ENCODE measurements around the gene PTGFRN.
"Not testable (repeated sequence)": the region's sequence is repeated elsewhere in the genome, so short reads cannot be mapped to it uniquely, and the experiment has no call there.

PTGFRN gene

DNA sequence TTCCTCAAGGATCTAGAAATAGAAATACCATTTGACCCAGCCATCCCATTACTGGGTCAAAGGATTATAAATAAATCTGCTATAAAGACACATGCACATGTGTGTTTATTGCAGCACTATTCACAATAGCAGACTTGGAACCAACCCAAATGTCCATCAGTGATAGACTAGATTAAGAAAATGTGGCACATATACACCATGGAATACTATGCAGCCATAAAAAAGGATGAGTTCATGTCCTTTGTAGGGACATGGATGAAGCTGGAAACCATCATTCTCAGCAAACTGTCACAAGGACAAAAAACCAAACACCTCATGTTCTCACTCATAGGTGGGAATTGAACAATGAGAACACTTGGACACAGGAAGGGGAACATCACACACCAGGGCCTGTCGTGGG lies 70.6 kb downstream of the PTGFRN start:
- DNase-seq = not testable (repeated sequence)

- DNase-seq = no peak
These were observed 71.9 kb downstream of the PTGFRN start for GRCh38 chr1:116981521-116982037.

- no peak for DNase-seq
These were observed 72.7 kb downstream of the PTGFRN start for GRCh38 chr1:116982319-116983004.

- no peak for DNase-seq
These were observed 73.4 kb downstream of the PTGFRN start for GRCh38 chr1:116983112-116983511.

DNA sequence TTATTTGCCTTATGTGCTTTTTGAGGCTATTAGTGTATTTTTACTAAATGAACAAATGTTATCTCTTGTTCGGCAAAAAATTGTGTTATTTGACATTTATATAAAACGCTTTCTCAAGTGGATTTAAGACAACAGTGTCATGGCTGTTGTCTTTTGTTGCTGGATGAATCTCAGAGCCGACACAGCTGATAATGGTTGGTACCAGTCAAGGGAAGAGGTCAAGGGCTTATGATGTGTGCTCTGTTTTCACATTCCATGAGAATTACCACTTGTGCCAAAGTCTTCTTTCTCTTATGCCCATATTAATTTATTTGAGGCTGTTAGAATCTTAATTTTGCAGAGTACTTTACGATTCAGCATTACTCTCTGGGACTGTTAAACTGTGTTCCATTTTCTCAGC lies 74.0 kb downstream of the PTGFRN start:
- DNase-seq = no peak

DNA sequence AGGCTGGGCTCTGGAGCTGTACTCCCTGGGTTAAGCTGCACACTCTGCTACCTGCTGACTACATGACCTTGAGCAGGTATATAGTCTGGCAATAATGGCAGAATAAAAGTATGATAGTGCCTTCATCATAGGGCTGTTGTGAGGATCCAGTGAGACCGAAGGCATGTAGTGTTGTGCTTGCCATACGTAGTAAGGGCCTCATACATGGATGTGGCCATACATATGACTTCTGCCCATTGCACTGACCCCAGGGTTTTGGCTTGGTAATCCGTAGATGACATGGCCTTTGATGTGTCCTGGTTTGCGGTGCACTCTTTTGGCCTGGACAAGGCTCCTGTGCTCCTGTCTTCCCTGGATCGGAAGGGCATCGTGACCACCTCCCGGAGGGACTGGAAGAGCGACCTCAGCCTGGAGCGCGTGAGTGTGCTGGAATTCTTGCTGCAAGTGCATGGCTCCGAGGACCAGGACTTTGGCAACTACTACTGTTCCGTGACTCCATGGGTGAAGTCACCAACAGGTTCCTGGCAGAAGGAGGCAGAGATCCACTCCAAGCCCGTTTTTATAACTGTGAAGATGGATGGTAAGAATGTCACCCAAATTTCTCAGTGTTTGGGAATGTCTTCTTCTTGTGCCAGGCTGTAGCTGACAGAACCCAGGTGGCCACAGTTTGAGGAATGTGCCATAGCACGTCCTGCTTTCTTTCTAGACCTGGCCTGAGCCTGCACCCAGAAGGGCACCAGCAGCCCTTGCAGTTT lies 74.9 kb downstream of the PTGFRN start:
- no peak for DNase-seq

DNA sequence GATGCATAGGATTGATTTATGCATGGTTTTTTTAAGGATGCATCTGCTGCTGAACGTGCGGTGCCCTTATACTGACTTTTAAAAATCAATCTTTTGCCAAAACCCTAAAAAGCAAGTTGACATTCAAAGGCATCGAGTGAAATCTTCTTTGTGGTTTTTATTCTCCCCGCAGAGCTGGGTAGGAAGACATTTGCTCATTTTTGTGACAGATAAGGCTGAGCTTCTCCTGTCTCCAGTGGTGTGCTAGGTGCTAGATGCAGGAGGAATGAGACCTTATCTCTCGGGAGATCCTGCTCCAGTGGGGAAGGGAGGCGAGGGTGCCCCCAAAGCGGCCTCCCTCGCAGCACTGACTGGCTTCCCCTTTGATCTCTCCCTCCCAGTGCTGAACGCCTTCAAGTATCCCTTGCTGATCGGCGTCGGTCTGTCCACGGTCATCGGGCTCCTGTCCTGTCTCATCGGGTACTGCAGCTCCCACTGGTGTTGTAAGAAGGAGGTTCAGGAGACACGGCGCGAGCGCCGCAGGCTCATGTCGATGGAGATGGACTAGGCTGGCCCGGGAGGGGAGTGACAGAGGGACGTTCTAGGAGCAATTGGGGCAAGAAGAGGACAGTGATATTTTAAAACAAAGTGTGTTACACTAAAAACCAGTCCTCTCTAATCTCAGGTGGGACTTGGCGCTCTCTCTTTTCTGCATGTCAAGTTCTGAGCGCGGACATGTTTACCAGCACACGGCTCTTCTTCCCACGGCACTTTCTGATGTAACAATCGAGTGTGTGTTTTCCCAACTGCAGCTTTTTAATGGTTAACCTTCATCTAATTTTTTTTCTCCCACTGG lies 76.9 kb downstream of the PTGFRN start:
- DNase-seq = no peak

- DNase-seq = no peak
These were observed 77.5 kb downstream of the PTGFRN start for GRCh38 chr1:116987256-116987555.

- DNase-seq = peak; percentile 53
These were observed 78.5 kb downstream of the PTGFRN start for GRCh38 chr1:116988248-116988647.

GRCh38 chr1:116988908-116989307 lies 79.2 kb downstream of the PTGFRN start:
- DNase-seq = no peak

DNA sequence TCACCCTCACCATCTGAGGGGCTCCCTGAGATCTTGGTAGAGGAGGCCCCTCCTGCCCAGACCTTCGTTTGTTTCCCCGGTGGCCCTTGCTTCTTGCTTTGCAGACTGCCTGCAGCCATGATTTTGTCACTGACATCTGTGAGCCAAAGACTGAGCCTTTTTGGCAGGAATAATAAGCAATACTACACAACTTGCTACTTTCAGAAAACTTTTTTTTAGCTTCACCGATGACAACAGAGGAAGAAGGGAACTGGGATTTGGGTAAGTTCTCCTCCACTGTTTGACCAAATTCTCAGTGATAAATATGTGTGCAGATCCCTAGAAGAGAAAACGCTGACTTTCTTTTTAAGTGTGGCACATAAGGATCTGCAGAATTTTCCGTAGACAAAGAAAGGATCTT lies 80.1 kb downstream of the PTGFRN start:
- DNase-seq = no peak

DNA sequence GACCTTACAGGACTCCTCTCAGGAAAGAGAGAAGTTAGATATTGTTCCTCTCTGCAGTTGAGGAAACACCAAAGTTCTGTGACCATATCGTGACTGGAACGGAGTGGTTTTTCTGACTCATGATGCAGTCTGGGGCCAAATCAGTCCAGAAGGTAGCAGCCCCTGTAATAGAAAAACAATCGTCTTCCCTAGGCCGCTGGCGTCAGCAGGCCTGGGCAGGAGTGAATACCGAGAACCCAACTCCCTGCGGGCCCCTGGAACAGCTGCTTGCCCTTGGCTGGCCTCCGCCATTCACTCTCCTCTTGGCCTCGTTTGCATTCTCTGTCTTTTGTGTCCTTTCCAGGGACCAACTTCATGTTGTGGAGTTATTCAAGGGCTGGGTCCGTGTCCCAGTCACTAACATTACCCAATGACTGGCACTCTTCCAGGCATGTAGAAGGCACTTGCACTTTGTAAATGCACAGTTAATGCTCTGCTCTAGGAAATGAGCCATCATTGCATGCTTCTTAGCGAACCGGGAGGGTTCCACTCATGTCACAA lies 81.0 kb downstream of the PTGFRN start:
- DNase-seq = peak; percentile 93

GRCh38 chr1:116991171-116991845 lies 81.6 kb downstream of the PTGFRN start:
- DNase-seq = no peak

GRCh38 chr1:116991918-116992317 lies 82.2 kb downstream of the PTGFRN start:
- no peak for DNase-seq

DNA sequence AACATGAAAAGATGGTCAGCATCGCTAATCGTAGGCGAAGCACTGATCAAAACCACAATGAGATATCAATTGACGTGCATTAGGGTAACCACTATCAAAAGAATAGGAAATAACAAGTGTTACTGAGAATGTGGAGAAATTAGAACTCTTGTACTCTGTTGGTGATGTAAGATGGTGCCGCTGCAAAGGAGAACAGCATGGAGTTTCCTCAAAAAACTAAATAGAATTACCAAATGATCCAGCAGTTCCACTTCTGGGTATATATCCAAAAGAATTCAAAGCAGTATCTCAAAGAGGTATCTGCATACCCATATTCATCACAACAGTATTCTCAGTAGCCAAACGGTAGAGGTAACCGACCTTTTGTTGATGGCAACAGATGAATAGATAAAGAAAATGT lies 83.6 kb downstream of the PTGFRN start:
- no peak for DNase-seq

DNA sequence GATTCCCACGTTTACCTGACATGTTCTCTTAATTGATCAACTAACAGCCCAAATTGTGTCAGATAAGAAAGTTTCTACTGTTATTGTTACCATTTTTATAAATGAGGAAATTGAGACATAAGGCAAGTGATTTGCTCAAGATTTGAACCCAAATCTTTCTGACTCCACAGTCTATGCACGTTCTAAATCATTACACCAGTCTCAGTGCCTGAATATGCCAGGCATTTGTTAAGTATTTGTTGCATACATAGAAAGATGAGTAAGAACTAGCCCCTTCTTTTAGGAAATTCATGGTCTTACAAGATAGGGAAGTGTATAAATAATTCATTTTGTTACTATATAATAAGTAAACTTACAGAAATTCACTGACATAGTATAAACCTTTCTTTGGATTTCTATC lies 84.7 kb downstream of the PTGFRN start:
- no peak for DNase-seq

- peak; percentile 80 for DNase-seq
These were observed 87.3 kb downstream of the PTGFRN start for GRCh38 chr1:116997066-116997465.

DNA sequence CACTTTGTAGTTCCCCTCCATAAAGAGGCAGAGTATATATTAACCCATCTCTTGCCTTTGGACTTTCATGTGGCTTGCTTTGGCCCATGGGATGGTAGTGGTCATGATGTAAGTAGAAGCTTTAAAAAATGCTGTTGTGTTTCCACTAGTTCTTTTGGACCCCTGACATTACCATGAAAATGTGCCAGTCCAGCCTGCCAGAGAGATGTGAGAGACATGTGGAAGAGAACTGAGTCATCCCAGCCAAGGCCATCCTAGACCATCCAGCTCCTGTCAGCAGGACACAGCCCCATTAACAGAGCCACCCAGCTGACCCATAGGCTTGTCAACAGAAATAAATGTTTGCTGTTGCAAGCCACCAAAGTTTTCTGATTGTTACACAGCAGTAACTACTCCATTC lies 87.9 kb downstream of the PTGFRN start:
- DNase-seq = peak; percentile 65

- DNase-seq = no peak
These were observed 89.9 kb downstream of the PTGFRN start for GRCh38 chr1:116999596-116999995.

- no peak for DNase-seq
These were observed 90.4 kb downstream of the PTGFRN start for GRCh38 chr1:117000142-117000541.

DNA sequence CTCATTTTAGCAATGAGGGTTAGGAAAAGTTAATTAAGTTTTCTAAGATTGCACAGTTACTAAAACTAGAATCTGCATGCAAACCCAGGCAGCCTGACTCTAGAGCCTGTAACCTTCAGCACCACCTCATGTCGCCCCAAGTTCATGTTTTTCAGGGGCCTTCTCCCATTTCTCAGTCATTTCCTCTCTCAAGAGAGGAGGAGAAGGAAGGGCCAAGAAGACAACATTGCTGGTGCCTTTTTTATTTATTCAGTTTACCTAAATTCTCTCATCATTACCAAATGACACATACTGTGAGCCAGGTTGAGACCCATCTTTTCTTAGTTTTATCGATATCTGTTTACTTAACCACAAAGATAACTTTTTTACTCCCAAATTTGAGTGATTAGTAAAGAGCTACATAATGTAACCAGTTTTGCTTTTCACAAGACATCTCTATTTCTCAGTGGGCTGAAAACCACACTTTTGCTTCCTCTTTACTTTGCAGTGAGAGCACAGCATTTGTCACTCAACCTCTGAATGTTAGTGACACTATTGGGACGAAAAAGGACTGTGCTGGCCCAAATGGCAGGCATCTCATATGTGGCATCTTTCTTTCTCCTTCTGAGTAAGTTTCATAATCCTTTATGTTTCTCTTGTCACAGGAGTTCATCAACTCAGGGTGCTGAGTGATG lies 91.7 kb downstream of the PTGFRN start, which contains the start of gene CD101:
Gene CD101 (plus strand): TSS at position 507 of the 674 bp plus-strand sequence. CDS start 58 bp downstream, at position 565.
- DNase-seq = no peak

Data from fibroblast of upper back skin (primary cell).